GM18505 (cell line): Measurements from ENCODE around the gene MYCL.

Source experiments
- ATAC-seq: cut with Tn5 transposase; IDR thresholded peaks from one replicate; pipeline ENCODE4 v1.9.1; 2021; ENCODE audit not compliant: unreplicated experiment
- POLR2A ChIP-seq: IDR thresholded peaks from 4 replicates; pipeline ENCODE4 v1.6.1; 2011; ENCODE audit warnings: borderline replicate concordance; ENCODE audit not compliant: insufficient read depth, insufficient read length; ENCODE audit errors: extremely low read depth

MYCL gene

GRCh38 chr1:39905172-39905571 is 3.5 kb upstream of the MYCL start:
- no peak for ATAC-seq
- TF ChIP-seq POLR2A: no peak

GRCh38 chr1:39902460-39902807 is 717 bp upstream of the MYCL start:
- ATAC-seq: no peak
- TF ChIP-seq POLR2A: no peak

GRCh38 chr1:39901464-39901713 is 328 bp downstream of the MYCL start:
- no peak for TF ChIP-seq POLR2A
- no peak for ATAC-seq

- ATAC-seq: no peak
These were observed 854 bp downstream of the MYCL start for GRCh38 chr1:39900662-39901463.

GRCh38 chr1:39899611-39900538 is 1.8 kb downstream of the MYCL start:
- TF ChIP-seq POLR2A: no peak
- ATAC-seq: no peak

More at GRCh38 chr1:39900662-39901463, 854 bp downstream of the MYCL start:
- no peak for TF ChIP-seq POLR2A

- no peak for ATAC-seq
- no peak for TF ChIP-seq POLR2A
These were observed 2.8 kb downstream of the MYCL start for GRCh38 chr1:39898648-39899603.

- TF ChIP-seq POLR2A: no peak
- ATAC-seq: no peak
These were observed 3.5 kb downstream of the MYCL start for GRCh38 chr1:39898191-39898590.

- TF ChIP-seq POLR2A: no peak
- no peak for ATAC-seq
These were observed 4.6 kb downstream of the MYCL start for GRCh38 chr1:39896909-39897685.

- no peak for ATAC-seq
- TF ChIP-seq POLR2A: no peak
These were observed 5.8 kb downstream of the MYCL start for GRCh38 chr1:39895731-39896480.

- no peak for TF ChIP-seq POLR2A
- no peak for ATAC-seq
These were observed 6.7 kb downstream of the MYCL start for GRCh38 chr1:39894884-39895495.
